22Rv1 (cell line): ENCODE data around the gene TIE1.

Source experiments
- ZFX ChIP-seq: fragments of 450-650 bp; IDR thresholded peaks from 2 replicates; pipeline ENCODE4 v1.6.1; 2017; ENCODE audit warnings: antibody characterized with exemption, borderline replicate concordance
- TF ChIP-seq, protein P1 (sequence below): fragments of 450-650 bp; IDR thresholded peaks from 2 replicates; pipeline ENCODE4 v1.5.1; 2017; ENCODE audit warnings: mild to moderate bottlenecking

DNA sequence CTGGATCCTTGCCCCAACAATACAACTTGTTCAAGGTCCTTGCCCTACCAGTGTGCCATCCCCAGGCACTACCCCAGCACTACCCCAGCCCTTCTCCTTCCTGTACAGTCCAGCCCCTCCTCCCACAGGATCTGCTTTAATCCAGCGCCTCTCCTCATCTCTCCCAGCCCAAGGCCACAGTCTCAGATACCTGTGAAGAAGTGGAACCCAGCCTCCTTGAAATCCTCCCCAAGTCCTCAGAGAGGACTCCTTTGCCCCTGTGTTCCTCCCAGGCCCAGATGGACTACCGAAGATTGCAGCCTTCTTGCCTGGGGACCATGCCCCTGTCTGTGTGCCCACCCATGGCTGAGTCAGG is 51.5 kb downstream of the TIE1 start:
- TF ChIP-seq, protein P1, sequence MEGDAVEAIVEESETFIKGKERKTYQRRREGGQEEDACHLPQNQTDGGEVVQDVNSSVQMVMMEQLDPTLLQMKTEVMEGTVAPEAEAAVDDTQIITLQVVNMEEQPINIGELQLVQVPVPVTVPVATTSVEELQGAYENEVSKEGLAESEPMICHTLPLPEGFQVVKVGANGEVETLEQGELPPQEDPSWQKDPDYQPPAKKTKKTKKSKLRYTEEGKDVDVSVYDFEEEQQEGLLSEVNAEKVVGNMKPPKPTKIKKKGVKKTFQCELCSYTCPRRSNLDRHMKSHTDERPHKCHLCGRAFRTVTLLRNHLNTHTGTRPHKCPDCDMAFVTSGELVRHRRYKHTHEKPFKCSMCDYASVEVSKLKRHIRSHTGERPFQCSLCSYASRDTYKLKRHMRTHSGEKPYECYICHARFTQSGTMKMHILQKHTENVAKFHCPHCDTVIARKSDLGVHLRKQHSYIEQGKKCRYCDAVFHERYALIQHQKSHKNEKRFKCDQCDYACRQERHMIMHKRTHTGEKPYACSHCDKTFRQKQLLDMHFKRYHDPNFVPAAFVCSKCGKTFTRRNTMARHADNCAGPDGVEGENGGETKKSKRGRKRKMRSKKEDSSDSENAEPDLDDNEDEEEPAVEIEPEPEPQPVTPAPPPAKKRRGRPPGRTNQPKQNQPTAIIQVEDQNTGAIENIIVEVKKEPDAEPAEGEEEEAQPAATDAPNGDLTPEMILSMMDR = no peak
- no peak for TF ChIP-seq ZFX
